ENCODE measurements around the gene DDX42. TPM values are rescaled to one million over a fixed set of nuclear protein-coding genes. Genes with fewer than 3 reads are reported as not detected.

DDX42 gene
- total and polyA plus RNA-seq, 2 of the 13 experiments (the other 11 are each of a cell fraction or from before 2014, with no cell fraction given): 87.2 to 92.9 TPM

GRCh38 chr17:63843387-63843888 is 69.5 kb downstream of the DDX42 start (continued):
- TF ChIP-seq ZNF318 (CRISPR knock-in tag; IDR thresholded peaks at IDR 0.05) (0 out of 2 replicates have a peak, but pooled peaks have one; percentile 65), ZNF572 (CRISPR knock-in tag; IDR thresholded peaks at IDR 0.05) (0 out of 2 replicates have a peak, but pooled peaks have one; percentile 57), ZNF724P (CRISPR knock-in tag; IDR thresholded peaks at IDR 0.05; ENCODE audit: borderline replicate concordance) (0 out of 2 replicates have a peak, but pooled peaks have one; percentile 5), ZNF362 (CRISPR knock-in tag; IDR thresholded peaks at IDR 0.05; ENCODE audit: borderline replicate concordance) (peak; percentile 91), MYNN (CRISPR knock-in tag; IDR thresholded peaks at IDR 0.05; ENCODE audit: low read depth) (0 out of 2 replicates have a peak, but pooled peaks have one; percentile 6), EEA1 (CRISPR knock-in tag; IDR thresholded peaks at IDR 0.05; ENCODE audit: borderline replicate concordance) (0 out of 2 replicates have a peak, but pooled peaks have one; percentile 19), ZNF460 (CRISPR knock-in tag; IDR thresholded peaks at IDR 0.05; ENCODE audit: borderline replicate concordance) (peak; percentile 40; the same call in 1 of the 2 replicates), AHDC1 (CRISPR knock-in tag; IDR thresholded peaks at IDR 0.05; ENCODE audit: borderline replicate concordance) (peak; percentile 11; the same call in 1 of the 2 replicates), ZBTB21 (CRISPR knock-in tag; IDR thresholded peaks at IDR 0.05) (0 out of 2 replicates have a peak, but pooled peaks have one; percentile 11), GTF3A (CRISPR knock-in tag; conservative IDR thresholded peaks at IDR 0.05) (peak; percentile 54; the same call in 1 of the 2 replicates), ZMYM3 (CRISPR knock-in tag; IDR thresholded peaks at IDR 0.05) (peak; percentile 96), ZNF333 (CRISPR knock-in tag; IDR thresholded peaks at IDR 0.05; ENCODE audit: borderline replicate concordance) (0 out of 2 replicates have a peak, but pooled peaks have one; percentile 23)
